Measurements from ENCODE around the gene KLHL29. TPM values are rescaled to one million over a fixed set of nuclear protein-coding genes. Genes with fewer than 3 reads are reported as not detected.
A peak's percentile ranks its signal among the peaks of the same experiment; 100 is the strongest.

Gene KLHL29
- total and polyA plus RNA-seq, 10 of the 15 experiments (the other 5 are each of a cell fraction or from before 2014, with no cell fraction given) = 1.4 to 19.5 (median 6.1) TPM

DNA sequence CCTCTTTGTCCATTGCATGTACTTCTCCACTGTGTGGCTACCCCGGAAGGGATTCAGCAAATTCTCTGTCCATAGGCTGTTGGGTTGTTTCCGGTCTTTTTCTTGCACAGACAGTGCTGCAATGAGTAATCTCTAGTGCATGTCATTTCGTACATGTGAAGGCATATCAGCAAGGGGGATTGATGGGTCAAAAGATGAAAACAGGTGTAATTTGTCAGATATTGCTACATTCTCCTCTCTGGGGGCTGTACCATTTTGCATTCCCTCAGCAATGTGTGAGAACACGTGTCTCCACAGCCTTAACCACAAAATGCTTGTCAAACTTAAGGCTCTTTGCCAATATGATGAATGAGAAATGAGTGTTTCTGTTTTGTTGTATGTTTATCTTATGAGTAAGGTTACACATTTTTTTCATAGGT is 60.5 kb downstream of the KLHL29 start (continued):
- TF ChIP-seq, protein P1, sequence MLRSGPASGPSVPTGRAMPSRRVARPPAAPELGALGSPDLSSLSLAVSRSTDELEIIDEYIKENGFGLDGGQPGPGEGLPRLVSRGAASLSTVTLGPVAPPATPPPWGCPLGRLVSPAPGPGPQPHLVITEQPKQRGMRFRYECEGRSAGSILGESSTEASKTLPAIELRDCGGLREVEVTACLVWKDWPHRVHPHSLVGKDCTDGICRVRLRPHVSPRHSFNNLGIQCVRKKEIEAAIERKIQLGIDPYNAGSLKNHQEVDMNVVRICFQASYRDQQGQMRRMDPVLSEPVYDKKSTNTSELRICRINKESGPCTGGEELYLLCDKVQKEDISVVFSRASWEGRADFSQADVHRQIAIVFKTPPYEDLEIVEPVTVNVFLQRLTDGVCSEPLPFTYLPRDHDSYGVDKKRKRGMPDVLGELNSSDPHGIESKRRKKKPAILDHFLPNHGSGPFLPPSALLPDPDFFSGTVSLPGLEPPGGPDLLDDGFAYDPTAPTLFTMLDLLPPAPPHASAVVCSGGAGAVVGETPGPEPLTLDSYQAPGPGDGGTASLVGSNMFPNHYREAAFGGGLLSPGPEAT (IDR thresholded peaks at IDR 0.05; ENCODE audit: low read depth) = 0 out of 2 replicates have a peak, but pooled peaks have one; percentile 13
- TF ChIP-seq, protein P2, sequence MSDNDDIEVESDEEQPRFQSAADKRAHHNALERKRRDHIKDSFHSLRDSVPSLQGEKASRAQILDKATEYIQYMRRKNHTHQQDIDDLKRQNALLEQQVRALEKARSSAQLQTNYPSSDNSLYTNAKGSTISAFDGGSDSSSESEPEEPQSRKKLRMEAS (IDR thresholded peaks at IDR 0.05; ENCODE audit: low read depth, low read length) = no peak
- TF ChIP-seq MTA2 (IDR thresholded peaks at IDR 0.05; ENCODE audit: low read depth) = no peak
- TF ChIP-seq, protein P3, sequence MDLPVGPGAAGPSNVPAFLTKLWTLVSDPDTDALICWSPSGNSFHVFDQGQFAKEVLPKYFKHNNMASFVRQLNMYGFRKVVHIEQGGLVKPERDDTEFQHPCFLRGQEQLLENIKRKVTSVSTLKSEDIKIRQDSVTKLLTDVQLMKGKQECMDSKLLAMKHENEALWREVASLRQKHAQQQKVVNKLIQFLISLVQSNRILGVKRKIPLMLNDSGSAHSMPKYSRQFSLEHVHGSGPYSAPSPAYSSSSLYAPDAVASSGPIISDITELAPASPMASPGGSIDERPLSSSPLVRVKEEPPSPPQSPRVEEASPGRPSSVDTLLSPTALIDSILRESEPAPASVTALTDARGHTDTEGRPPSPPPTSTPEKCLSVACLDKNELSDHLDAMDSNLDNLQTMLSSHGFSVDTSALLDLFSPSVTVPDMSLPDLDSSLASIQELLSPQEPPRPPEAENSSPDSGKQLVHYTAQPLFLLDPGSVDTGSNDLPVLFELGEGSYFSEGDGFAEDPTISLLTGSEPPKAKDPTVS (IDR thresholded peaks at IDR 0.05; ENCODE audit: low read depth, low read length) = no peak
- TF ChIP-seq, protein P4, sequence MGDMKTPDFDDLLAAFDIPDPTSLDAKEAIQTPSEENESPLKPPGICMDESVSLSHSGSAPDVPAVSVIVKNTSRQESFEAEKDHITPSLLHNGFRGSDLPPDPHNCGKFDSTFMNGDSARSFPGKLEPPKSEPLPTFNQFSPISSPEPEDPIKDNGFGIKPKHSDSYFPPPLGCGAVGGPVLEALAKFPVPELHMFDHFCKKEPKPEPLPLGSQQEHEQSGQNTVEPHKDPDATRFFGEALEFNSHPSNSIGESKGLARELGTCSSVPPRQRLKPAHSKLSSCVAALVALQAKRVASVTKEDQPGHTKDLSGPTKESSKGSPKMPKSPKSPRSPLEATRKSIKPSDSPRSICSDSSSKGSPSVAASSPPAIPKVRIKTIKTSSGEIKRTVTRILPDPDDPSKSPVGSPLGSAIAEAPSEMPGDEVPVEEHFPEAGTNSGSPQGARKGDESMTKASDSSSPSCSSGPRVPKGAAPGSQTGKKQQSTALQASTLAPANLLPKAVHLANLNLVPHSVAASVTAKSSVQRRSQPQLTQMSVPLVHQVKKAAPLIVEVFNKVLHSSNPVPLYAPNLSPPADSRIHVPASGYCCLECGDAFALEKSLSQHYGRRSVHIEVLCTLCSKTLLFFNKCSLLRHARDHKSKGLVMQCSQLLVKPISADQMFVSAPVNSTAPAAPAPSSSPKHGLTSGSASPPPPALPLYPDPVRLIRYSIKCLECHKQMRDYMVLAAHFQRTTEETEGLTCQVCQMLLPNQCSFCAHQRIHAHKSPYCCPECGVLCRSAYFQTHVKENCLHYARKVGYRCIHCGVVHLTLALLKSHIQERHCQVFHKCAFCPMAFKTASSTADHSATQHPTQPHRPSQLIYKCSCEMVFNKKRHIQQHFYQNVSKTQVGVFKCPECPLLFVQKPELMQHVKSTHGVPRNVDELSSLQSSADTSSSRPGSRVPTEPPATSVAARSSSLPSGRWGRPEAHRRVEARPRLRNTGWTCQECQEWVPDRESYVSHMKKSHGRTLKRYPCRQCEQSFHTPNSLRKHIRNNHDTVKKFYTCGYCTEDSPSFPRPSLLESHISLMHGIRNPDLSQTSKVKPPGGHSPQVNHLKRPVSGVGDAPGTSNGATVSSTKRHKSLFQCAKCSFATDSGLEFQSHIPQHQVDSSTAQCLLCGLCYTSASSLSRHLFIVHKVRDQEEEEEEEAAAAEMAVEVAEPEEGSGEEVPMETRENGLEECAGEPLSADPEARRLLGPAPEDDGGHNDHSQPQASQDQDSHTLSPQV (IDR thresholded peaks at IDR 0.05) = no peak
- no peak for TF ChIP-seq HDAC2 (IDR thresholded peaks at IDR 0.05)
- no peak for TF ChIP-seq GATAD2B (conservative IDR thresholded peaks at IDR 0.05; ENCODE audit: low read depth)
- no peak for TF ChIP-seq TAF1 (IDR thresholded peaks at IDR 0.05; ENCODE audit: borderline replicate concordance, low read depth, low read length)
- TF ChIP-seq NFXL1 (IDR thresholded peaks at IDR 0.05; ENCODE audit: borderline replicate concordance) = no peak
- TF ChIP-seq ZSCAN29 (IDR thresholded peaks at IDR 0.05) = no peak
- TF ChIP-seq WRNIP1 (IDR thresholded peaks at IDR 0.05; ENCODE audit: borderline replicate concordance, low read depth, low read length) = no peak
- no peak for TF ChIP-seq BCL11A (IDR thresholded peaks at IDR 0.05; ENCODE audit: low read depth, low read length)
- TF ChIP-seq RFX5 (IDR thresholded peaks at IDR 0.05; ENCODE audit: low read depth, low read length) = no peak
- no peak for TF ChIP-seq CBX3 (IDR thresholded peaks at IDR 0.05; ENCODE audit: borderline replicate concordance, low read depth)
- TF ChIP-seq ZNF622 (IDR thresholded peaks at IDR 0.05) = no peak
- peak; percentile 22; the same call in 1 of the 2 replicates for TF ChIP-seq CREM (IDR thresholded peaks at IDR 0.05; ENCODE audit: low read depth)
- TF ChIP-seq LARP7 (IDR thresholded peaks at IDR 0.05) = no peak
- TF ChIP-seq SP1 (IDR thresholded peaks at IDR 0.05; ENCODE audit: low read depth, low read length) = no peak
- no peak for TF ChIP-seq RELA (IDR thresholded peaks at IDR 0.05; ENCODE audit: borderline replicate concordance, partially characterized antibody)
- TF ChIP-seq BACH1 (IDR thresholded peaks at IDR 0.05; ENCODE audit: borderline replicate concordance) = no peak; the same call in 1 of the 2 replicates
- no peak for TF ChIP-seq FOXK2 (IDR thresholded peaks at IDR 0.05)
- TF ChIP-seq, protein P5, sequence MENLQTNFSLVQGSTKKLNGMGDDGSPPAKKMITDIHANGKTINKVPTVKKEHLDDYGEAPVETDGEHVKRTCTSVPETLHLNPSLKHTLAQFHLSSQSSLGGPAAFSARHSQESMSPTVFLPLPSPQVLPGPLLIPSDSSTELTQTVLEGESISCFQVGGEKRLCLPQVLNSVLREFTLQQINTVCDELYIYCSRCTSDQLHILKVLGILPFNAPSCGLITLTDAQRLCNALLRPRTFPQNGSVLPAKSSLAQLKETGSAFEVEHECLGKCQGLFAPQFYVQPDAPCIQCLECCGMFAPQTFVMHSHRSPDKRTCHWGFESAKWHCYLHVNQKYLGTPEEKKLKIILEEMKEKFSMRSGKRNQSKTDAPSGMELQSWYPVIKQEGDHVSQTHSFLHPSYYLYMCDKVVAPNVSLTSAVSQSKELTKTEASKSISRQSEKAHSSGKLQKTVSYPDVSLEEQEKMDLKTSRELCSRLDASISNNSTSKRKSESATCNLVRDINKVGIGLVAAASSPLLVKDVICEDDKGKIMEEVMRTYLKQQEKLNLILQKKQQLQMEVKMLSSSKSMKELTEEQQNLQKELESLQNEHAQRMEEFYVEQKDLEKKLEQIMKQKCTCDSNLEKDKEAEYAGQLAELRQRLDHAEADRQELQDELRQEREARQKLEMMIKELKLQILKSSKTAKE (IDR thresholded peaks at IDR 0.05; ENCODE audit: low read depth, poor library complexity, severe bottlenecking) = no peak
